Fibroblast of lung (primary cell): Measurements from ENCODE around the gene SPACA1.

Experiments
- EZH2 ChIP-seq: IDR thresholded peaks from 2 replicates; pipeline ENCODE4 v1.5.1; 2012; ENCODE audit warnings: low read length, control low read depth, mild to moderate bottlenecking; ENCODE audit errors: missing control alignments
- TF ChIP-seq, protein P1 (sequence below), 2 donors: IDR thresholded peaks in 1 of 2; conservative IDR thresholded peaks in 1 of 2; 1 replicate in 1 of 2; 2 replicates in 1 of 2; pipeline ENCODE4 v1.5.1; 2011 to 2012; ENCODE audit warnings: low read length in 2 of 2, control low read depth in 1 of 2, inconsistent platforms in 1 of 2, low read depth in 1 of 2, mild to moderate bottlenecking in 1 of 2

DNA sequence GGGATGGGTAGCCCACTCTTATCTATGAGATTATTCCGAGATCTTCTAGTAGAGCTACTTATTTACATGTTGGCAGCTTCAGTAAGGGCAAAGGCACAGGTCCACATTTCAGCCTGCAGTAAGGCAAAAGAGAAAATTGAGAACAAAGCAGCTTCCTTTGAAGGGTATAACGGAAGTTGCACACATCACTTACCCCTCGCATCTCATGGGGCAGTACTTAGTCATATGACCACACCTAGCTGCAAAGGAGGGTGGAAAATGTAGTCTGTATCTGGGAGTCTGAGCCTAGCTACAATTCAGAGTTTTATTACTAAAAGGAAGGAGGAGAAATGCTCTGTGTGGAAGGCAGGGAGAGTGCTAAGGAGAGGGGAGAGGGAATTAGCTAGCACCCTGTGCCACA, 29.7 kb downstream of the SPACA1 start:
- TF ChIP-seq, protein P1, sequence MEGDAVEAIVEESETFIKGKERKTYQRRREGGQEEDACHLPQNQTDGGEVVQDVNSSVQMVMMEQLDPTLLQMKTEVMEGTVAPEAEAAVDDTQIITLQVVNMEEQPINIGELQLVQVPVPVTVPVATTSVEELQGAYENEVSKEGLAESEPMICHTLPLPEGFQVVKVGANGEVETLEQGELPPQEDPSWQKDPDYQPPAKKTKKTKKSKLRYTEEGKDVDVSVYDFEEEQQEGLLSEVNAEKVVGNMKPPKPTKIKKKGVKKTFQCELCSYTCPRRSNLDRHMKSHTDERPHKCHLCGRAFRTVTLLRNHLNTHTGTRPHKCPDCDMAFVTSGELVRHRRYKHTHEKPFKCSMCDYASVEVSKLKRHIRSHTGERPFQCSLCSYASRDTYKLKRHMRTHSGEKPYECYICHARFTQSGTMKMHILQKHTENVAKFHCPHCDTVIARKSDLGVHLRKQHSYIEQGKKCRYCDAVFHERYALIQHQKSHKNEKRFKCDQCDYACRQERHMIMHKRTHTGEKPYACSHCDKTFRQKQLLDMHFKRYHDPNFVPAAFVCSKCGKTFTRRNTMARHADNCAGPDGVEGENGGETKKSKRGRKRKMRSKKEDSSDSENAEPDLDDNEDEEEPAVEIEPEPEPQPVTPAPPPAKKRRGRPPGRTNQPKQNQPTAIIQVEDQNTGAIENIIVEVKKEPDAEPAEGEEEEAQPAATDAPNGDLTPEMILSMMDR (conservative IDR thresholded peaks at IDR 0.05 in 1 of 2, IDR thresholded peaks at IDR 0.05 in 1 of 2; ENCODE audit: low read depth in 1 of 2, low read length in 2 of 2), result no peak
- TF ChIP-seq EZH2, result no peak
